Peyer's patch (tissue), 4 donors: Measurements from ENCODE around the gene TEAD1.

Experiments
- POLR2A ChIP-seq, 2 donors: fragments of 450-650 bp; IDR thresholded peaks; one replicate each; pipeline ENCODE4 v1.5.1; 2017; ENCODE audit warnings: antibody characterized with exemption in 2 of 2, mild to moderate bottlenecking in 2 of 2, moderate library complexity in 2 of 2
- TF ChIP-seq, protein P1 (sequence below), 6 experiments: fragments of 450-650 bp in 4 of 6; fragments of 200-600 bp in 2 of 6; sonication (generic) in 1 of 6; IDR thresholded peaks; one replicate each; pipeline ENCODE4 v1.5.1; 2017 to 2019; ENCODE audit warnings: antibody characterized with exemption in 6 of 6, mild to moderate bottlenecking in 3 of 6, moderate library complexity in 1 of 6

DNA sequence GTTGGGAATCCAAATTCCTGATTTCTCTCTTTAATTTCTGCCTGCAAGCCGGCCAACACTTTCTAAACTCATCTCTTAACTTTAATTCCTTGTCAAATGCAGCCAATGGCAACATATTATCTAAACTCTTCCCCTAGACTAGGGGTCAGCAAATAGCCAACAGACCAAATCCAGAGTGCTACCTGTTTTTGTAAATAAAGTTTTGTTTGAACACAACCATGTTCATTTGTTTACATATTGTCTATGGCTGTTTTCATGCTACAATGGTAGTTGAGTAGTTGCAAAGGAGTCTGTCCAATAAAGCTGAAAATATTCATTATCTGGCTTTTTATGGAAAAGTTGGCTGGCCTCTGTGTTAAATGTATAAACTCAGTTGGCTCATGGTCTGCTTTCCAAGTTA, 297.7 kb downstream of the TEAD1 start:
- TF ChIP-seq, protein P1, sequence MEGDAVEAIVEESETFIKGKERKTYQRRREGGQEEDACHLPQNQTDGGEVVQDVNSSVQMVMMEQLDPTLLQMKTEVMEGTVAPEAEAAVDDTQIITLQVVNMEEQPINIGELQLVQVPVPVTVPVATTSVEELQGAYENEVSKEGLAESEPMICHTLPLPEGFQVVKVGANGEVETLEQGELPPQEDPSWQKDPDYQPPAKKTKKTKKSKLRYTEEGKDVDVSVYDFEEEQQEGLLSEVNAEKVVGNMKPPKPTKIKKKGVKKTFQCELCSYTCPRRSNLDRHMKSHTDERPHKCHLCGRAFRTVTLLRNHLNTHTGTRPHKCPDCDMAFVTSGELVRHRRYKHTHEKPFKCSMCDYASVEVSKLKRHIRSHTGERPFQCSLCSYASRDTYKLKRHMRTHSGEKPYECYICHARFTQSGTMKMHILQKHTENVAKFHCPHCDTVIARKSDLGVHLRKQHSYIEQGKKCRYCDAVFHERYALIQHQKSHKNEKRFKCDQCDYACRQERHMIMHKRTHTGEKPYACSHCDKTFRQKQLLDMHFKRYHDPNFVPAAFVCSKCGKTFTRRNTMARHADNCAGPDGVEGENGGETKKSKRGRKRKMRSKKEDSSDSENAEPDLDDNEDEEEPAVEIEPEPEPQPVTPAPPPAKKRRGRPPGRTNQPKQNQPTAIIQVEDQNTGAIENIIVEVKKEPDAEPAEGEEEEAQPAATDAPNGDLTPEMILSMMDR (IDR thresholded peaks at IDR 0.05), result no peak
- no peak for TF ChIP-seq POLR2A (IDR thresholded peaks at IDR 0.05)
